Cardiac septum (tissue), 1 donor: ENCODE data around the gene TRAF3. TPM values are rescaled to one million over a fixed set of nuclear protein-coding genes. Genes with fewer than 3 reads are reported as not detected.

ENCODE experiments used
- DNase-seq: peaks from one replicate; pipeline ENCODE4 v3.0.0-alpha.2; 2020; ENCODE audit warnings: low spot score
- intact Hi-C: fragments of 100-400 bp; cut with DNase I; formaldehyde crosslinking; loops from one replicate; pipeline ENCODE4 v1.14.0; 2022
- long read RNA-seq: library from polyadenylated mRNA; unstranded; transcript quantifications from one replicate; pipeline ENCODE4 v2.0.0, GENCODE V29; 2021
- total RNA-seq: library from RNA; stranded (reverse); fragmentation: NEBNext Ultra II Directional; extraction: Animal tissue kit (Norgen Biotek cat#: 25700); gene quantifications from one replicate; pipeline ENCODE4 v1.2.1, GENCODE V29; 2021
- donor health status: DM: no; HTN: no; CAD: no.

Gene TRAF3
- 12.5 TPM for total RNA-seq
- long read RNA-seq, partial matches to known transcripts = 0 of 19 reads
- long read RNA-seq, other reads (novel, unspliced or antisense) = 15 of 19 reads

- intact Hi-C loops = loop anchor here (5.0 kb wide), 1 partner anchor 140 kb away; no protein-coding TSS in a partner anchor
- DNase-seq = peak; percentile 87
Observed at GRCh38 chr14:102776761-102777710, at the start of gene TRAF3. TRAF3 (plus strand) TSS chr14:102777449; CDS start chr14:102870202, 92,753 bp downstream.

DNA sequence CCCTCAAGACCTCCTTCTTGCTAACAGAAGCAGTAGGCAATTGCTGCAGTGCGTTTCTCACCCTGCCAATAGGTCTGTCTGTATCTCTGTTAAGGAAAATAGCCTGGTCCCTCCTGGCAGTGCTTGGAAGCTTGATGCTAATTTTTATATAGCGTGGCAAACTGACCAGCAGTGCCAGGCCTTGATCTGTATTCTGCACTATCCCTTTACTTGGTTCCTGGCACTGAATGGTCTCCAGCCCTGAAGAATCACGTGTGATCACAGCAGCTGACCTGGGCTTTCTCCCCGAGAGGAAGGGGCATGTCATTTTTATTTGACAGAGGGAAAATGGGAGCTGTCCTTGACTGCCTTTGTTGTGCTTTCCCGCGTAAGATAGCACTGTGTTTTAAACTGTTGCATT, 48.7 kb upstream of the TRAF3 start:
- intact Hi-C loops = no loop called here
- peak; percentile 6 for DNase-seq

DNA sequence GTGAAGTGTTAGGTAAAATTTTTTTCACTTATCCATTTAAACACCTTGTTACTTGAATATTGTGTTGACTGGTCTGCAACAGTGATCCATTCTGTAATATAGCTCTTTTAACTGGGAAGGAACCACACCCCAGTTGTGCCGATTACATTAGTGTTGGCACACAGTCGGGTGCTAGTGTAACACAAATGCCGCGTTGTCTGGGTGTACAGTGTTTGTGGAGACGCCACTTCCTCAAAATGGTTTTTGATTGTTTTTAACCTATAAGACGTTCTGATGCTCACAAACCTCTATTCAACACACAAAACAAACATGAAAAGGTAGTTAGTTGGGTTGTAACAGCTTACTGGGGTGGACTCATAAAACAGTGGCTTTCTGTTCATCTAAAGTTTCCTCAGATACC, 48.0 kb upstream of the TRAF3 start:
- intact Hi-C loops = no loop called here
- peak; percentile 2 for DNase-seq

DNA sequence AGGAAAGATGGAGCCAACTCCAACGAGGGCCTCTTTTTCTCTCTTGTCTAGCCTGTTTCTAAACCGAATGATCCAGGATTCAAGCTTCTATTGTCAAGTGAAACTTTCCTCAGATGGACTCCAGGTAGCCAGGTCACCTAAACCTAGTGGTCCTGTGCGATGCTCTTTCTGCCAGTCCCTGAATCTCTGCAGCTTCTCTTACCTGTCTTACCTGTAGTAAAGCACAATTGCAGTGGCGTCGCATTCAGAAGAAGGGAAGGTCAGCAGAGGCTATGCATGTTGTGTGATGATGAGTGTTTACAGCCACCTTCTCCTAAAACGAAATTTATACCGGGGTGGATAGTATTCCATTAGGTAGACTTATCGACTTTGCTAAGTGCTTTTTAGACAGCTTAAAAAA, 47.4 kb upstream of the TRAF3 start:
- intact Hi-C loops = no loop called here
- peak; percentile 53 for DNase-seq

GRCh38 chr14:102731101-102731870, 46.0 kb upstream of the TRAF3 start:
- intact Hi-C loops = no loop called here
- DNase-seq = peak; percentile 56

GRCh38 chr14:102731871-102732800, 45.1 kb upstream of the TRAF3 start:
- intact Hi-C loops = no loop called here
- peak; percentile 33 for DNase-seq

GRCh38 chr14:102732924-102733323, 44.3 kb upstream of the TRAF3 start:
- DNase-seq = peak; percentile 58
- intact Hi-C loops = no loop called here

- intact Hi-C loops = no loop called here
- peak; percentile 44 for DNase-seq
Observed at GRCh38 chr14:102733326-102733725, 43.9 kb upstream of the TRAF3 start.

DNA sequence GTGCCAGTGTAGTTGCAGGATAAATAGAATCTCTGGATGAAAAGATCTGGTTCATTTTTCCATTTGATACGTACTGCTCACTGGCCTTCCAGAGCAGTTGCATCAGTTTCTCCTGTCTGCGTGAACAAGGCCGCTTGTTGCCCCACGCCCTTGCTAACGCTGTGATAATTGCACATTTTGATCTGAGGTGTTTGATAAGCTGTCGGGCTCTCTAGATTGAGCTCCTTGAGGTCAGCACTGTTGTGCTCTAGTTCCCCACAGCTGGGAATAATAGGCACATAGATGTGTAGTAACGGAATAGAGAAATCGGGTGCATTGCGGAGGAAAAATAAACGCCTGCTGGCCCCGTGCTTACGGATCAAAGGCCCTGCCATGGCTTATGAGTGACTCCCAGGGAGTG, 42.8 kb upstream of the TRAF3 start:
- intact Hi-C loops = no loop called here

GRCh38 chr14:102736956-102737355, 40.3 kb upstream of the TRAF3 start:
- DNase-seq = peak; percentile 59
- intact Hi-C loops = no loop called here

More for the DNA sequence above, 42.8 kb upstream of the TRAF3 start:
- DNase-seq = peak; percentile 59

DNA sequence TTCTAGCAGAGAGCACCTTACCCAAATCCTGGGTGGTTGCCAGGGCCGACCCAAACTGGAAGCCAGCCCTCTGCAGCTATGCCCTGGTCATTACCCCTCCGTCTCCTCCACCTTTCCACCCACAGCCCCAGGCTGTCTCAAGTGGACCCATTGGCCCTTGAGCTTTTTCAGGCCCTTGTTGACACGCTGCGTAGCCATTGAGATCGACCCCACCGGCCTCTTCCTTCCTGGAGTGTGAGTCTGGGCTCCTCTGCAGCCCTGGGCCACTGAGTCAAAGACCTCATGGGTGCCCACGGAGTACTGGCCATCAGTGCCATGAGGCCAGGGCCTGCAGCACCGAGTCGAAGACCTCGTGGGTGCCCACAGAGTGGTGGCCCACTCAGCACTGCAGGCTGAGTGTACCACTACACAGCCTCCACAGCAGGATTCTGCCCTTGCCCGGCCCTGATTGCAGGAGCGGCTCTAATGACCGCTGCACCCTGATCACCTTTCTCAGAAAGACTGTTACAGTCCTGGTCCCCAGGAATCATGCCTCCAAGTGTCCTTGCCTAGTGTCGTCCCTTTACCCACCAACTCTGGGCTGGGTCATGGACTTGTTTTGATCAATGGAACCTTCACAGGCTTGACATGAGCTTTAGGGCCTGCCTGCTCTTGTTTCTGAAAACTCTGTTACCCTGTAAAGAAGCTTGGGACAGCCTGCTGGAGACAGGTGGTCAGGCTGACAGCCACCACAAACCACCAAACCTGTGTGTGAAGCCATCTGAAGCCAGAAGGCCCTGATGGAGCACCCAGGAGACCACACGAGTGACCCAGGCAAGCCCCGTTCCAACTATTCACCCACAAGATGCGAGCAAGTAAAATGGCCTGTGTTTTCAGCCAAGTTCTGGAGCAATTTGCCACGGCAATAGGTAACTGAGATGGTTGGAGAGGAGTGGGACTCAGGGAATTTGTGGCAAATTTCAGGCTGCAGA, 39.6 kb upstream of the TRAF3 start:
- no peak for DNase-seq
- intact Hi-C loops = no loop called here

DNA sequence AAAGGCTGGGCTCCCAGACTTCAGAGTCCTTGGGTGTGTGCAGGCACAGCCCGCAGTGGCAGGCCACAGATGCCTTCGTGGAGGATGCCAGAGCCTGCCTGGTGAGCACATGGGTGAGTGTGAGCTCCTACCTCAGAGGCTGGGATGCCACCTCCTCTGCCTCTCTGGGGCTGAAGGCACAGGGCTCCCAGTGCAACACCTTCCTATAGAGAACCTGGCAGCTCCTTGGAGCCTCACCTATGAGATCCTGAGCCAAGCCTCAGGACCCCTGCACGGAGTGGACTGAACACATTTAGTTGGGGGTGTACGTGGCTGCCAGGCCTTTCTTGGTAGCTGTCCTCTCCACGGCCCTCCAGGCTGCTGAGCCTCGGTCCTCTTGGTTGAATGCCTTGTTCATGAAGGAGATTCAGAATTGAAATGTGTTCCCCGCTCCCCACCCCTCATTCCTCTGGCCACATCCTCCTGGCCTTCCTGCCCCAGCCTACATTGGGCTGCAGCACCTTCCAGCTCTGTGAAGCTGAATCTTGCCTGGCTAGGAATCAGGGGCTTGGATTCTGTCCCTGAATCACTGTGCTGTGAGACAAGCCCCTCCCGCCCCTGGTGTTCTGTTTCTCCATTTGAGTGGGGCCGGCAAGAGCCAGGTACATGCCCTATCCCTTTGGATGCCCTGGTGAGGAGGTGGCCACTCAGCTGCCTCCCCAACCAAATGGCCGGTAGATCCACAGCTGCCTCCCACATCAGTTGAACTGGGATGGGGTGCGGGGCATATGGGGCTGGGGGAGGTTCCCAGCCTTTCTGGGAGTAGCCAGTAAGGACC, 38.7 kb upstream of the TRAF3 start:
- no peak for DNase-seq
- intact Hi-C loops = no loop called here

GRCh38 chr14:102739190-102739469, 38.1 kb upstream of the TRAF3 start:
- no peak for DNase-seq
- intact Hi-C loops = no loop called here

GRCh38 chr14:102746634-102747438, 30.4 kb upstream of the TRAF3 start:
- no peak for DNase-seq
- intact Hi-C loops = no loop called here

DNA sequence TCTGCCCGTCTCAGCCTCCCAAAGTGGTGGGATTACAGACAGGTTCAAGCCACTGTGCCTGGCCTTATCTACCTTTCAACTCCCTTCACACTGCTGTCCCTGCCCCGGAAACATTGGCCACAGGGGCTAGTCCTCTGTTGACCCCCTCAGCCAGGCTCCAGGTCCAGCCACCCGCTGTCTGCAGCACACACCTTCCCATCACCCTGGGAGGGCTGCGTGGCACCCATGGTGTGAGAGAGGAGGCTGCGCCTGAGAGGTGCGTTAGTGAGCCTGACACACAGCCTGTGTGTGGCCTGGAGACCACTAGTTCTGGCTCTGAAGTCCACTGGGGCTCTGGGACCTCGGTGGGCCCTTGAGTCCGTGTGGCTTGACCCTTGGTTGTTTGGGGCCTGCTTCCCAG, 28.4 kb upstream of the TRAF3 start:
- intact Hi-C loops = no loop called here

GRCh38 chr14:102749393-102750305, 27.6 kb upstream of the TRAF3 start:
- no peak for DNase-seq
- intact Hi-C loops = no loop called here

More for the DNA sequence above, 28.4 kb upstream of the TRAF3 start:
- DNase-seq = no peak
